ENCODE results near the gene VTI1A.

GRCh38 chr10:112677689-112678088 lies 230.7 kb downstream of the VTI1A start:
- TF ChIP-seq EZH2 (IDR thresholded peaks at IDR 0.05; ENCODE audit: insufficient read depth, low read length), result no peak
- no peak for TF ChIP-seq CTCF (IDR thresholded peaks at IDR 0.05; ENCODE audit: insufficient read depth, low read depth, low read length)

Data from astrocyte (in vitro differentiated cells and primary cell).